Keratinocyte (primary cell): ENCODE data around the gene PABPN1. TPM values are rescaled to one million over a fixed set of nuclear protein-coding genes. Genes with fewer than 3 reads are reported as not detected.

Experiments used
- DNase-seq: peaks from one replicate; pipeline ENCODE4 v3.0.0-alpha.2; 2011; ENCODE audit warnings: low read depth, missing footprints, low spot score
- FAIRE-seq: peaks from 2 replicates; lab custom pipeline; 2011; peaks lifted over from hg19 to GRCh38; lab: Jason Lieb, UNC
- H2AFZ ChIP-seq: 2 replicates; pipeline ENCODE4 v1.6.0; 2012; ENCODE audit warnings: low read length, control low read depth, inconsistent platforms; ENCODE audit not compliant: control insufficient read depth
- H3K27ac ChIP-seq: 2 replicates; pipeline ENCODE4 v1.5.1; 2011; ENCODE audit warnings: low read length; ENCODE audit not compliant: control insufficient read depth, insufficient read depth
- H3K27me3 ChIP-seq: 3 replicates; pipeline ENCODE4 v1.6.0; 2011; ENCODE audit warnings: low read length; ENCODE audit not compliant: control insufficient read depth, insufficient read depth; ENCODE audit errors: extremely low read depth
- H3K36me3 ChIP-seq, 2 experiments: 2 replicates in 1 of 2; 3 replicates in 1 of 2; pipeline ENCODE4 v1.5.1; 2011; ENCODE audit warnings: low read length in 2 of 2, mild to moderate bottlenecking in 1 of 2; ENCODE audit not compliant: control insufficient read depth in 2 of 2, insufficient read depth in 2 of 2; ENCODE audit errors: extremely low read depth in 1 of 2
- H3K4me1 ChIP-seq: 3 replicates; pipeline ENCODE4 v1.5.1; 2011; ENCODE audit warnings: low read length; ENCODE audit not compliant: control insufficient read depth, insufficient read depth; ENCODE audit errors: extremely low read depth
- H3K4me2 ChIP-seq: 3 replicates; pipeline ENCODE4 v1.6.0; 2011; ENCODE audit warnings: low read depth, low read length; ENCODE audit not compliant: control insufficient read depth, insufficient read depth; ENCODE audit errors: extremely low read depth
- H3K4me3 ChIP-seq, 3 experiments: fragments of 200-600 bp in 1 of 3; sonication (generic) in 1 of 3; 2 replicates in 2 of 3; 3 replicates in 1 of 3; pipeline ENCODE4 v1.5.1; 2011 to 2016; ENCODE audit warnings: low read length in 3 of 3, mild to moderate bottlenecking in 3 of 3, control low read depth in 2 of 3, inconsistent platforms in 1 of 3, low read depth in 1 of 3, mixed read lengths in 1 of 3, mixed run types in 1 of 3, moderate library complexity in 1 of 3; ENCODE audit not compliant: control insufficient read depth in 2 of 3, insufficient read depth in 2 of 3; ENCODE audit errors: extremely low read depth in 1 of 3
- H3K79me2 ChIP-seq: 2 replicates; pipeline ENCODE4 v1.6.0; 2012; ENCODE audit warnings: low read length; ENCODE audit not compliant: control insufficient read depth, insufficient read depth
- H3K9ac ChIP-seq: 3 replicates; pipeline ENCODE4 v1.6.0; 2011; ENCODE audit warnings: low read length; ENCODE audit not compliant: control insufficient read depth, insufficient read depth; ENCODE audit errors: extremely low read depth
- H3K9me1 ChIP-seq: 3 replicates; pipeline ENCODE4 v1.6.0; 2011; ENCODE audit warnings: low read length; ENCODE audit not compliant: control insufficient read depth, insufficient read depth; ENCODE audit errors: extremely low read depth
- H3K9me3 ChIP-seq: 2 replicates; pipeline ENCODE4 v1.5.1; 2012; ENCODE audit warnings: low read depth, low read length; ENCODE audit not compliant: control insufficient read depth
- H4K20me1 ChIP-seq: 3 replicates; pipeline ENCODE4 v1.6.0; 2011; ENCODE audit warnings: low read length; ENCODE audit not compliant: control insufficient read depth, insufficient read depth; ENCODE audit errors: extremely low read depth
- EZH2 ChIP-seq: IDR thresholded peaks from one replicate; pipeline ENCODE4 v1.6.1; 2012; ENCODE audit warnings: inconsistent platforms, mild to moderate bottlenecking, low read length, moderate library complexity
- dilution Hi-C: fragments of 300-500 bp; cut with MboI; formaldehyde crosslinking; loops from one replicate; pipeline ENCODE4 v1.7.0; 2020; ENCODE audit warnings: low sequenced_read_pairs; ENCODE audit not compliant: extremely low pct_ligation_motif_present
- polyA plus RNA-seq, 5 experiments: library from polyadenylated mRNA; depleted of rRNA in 3 of 5; stranded (reverse) in 3 of 5; stranded (forward) in 1 of 5; unstranded in 1 of 5; fragments of >200 nt; gene quantifications; 1 replicate in 1 of 5; 2 replicates in 3 of 5; 3 replicates in 1 of 5; pipeline versions ENCODE4 v1.2.1 to v1.2.3, GENCODE V29; 2011 to 2012; ENCODE audit warnings: missing spikeins in 2 of 5, low read depth in 1 of 5, low replicate concordance in 1 of 5
- TF ChIP-seq, protein P1 (sequence below), 3 experiments: IDR thresholded peaks in 1 of 3; conservative IDR thresholded peaks in 1 of 3; optimal IDR thresholded peaks in 1 of 3; 2 replicates in 2 of 3; 3 replicates in 1 of 3; pipeline versions ENCODE3 to v1.5.1; 2011; ENCODE audit warnings: low read length in 3 of 3, mild to moderate bottlenecking in 3 of 3, moderate library complexity in 2 of 3, control low read depth in 1 of 3, inconsistent platforms in 1 of 3; ENCODE audit not compliant: insufficient read depth in 2 of 3; ENCODE audit errors: extremely low read depth in 1 of 3

The PABPN1 gene
- polyA plus RNA-seq, 1 donor (not counting 4 experiments of a cell fraction or from before 2014, with no cell fraction given): 185 TPM

- peak overlapping the region; percentile 37 for H2AFZ ChIP-seq
- DNase-seq (no peak), FAIRE-seq (no peak)
- peaks cover 22% of the 10 kb centered on the region for H3K4me1 ChIP-seq
- no peak overlapping the region for H3K4me3 ChIP-seq
- no peaks in the 10 kb centered on the region for H3K79me2 ChIP-seq
- H3K9ac ChIP-seq: no peak overlapping the region
- no peaks in the 10 kb centered on the region for H3K9me1 ChIP-seq
- no peaks in the 10 kb centered on the region for H3K27me3 ChIP-seq
- no peaks in the 10 kb centered on the region for H3K9me3 ChIP-seq
- H3K36me3 ChIP-seq: no peaks in the 10 kb centered on the region
- no peak overlapping the region for H3K4me2 ChIP-seq
- H3K27ac ChIP-seq: no peak overlapping the region
- no peaks in the 10 kb centered on the region for H4K20me1 ChIP-seq
- dilution Hi-C loops: no loop called here
- TF ChIP-seq, protein P1, sequence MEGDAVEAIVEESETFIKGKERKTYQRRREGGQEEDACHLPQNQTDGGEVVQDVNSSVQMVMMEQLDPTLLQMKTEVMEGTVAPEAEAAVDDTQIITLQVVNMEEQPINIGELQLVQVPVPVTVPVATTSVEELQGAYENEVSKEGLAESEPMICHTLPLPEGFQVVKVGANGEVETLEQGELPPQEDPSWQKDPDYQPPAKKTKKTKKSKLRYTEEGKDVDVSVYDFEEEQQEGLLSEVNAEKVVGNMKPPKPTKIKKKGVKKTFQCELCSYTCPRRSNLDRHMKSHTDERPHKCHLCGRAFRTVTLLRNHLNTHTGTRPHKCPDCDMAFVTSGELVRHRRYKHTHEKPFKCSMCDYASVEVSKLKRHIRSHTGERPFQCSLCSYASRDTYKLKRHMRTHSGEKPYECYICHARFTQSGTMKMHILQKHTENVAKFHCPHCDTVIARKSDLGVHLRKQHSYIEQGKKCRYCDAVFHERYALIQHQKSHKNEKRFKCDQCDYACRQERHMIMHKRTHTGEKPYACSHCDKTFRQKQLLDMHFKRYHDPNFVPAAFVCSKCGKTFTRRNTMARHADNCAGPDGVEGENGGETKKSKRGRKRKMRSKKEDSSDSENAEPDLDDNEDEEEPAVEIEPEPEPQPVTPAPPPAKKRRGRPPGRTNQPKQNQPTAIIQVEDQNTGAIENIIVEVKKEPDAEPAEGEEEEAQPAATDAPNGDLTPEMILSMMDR (optimal IDR thresholded peaks at IDR 0.05 in 1 of 3, IDR thresholded peaks at IDR 0.05 in 1 of 3, conservative IDR thresholded peaks at IDR 0.05 in 1 of 3; ENCODE audit: extremely low read depth in 1 of 3, insufficient read depth in 2 of 3, low read length in 3 of 3): peak; percentile 70 to 88 (median 86)
- TF ChIP-seq EZH2: no peak
Observed at GRCh38 chr14:23294734-23295561, 26.3 kb upstream of the PABPN1 start.

DNA sequence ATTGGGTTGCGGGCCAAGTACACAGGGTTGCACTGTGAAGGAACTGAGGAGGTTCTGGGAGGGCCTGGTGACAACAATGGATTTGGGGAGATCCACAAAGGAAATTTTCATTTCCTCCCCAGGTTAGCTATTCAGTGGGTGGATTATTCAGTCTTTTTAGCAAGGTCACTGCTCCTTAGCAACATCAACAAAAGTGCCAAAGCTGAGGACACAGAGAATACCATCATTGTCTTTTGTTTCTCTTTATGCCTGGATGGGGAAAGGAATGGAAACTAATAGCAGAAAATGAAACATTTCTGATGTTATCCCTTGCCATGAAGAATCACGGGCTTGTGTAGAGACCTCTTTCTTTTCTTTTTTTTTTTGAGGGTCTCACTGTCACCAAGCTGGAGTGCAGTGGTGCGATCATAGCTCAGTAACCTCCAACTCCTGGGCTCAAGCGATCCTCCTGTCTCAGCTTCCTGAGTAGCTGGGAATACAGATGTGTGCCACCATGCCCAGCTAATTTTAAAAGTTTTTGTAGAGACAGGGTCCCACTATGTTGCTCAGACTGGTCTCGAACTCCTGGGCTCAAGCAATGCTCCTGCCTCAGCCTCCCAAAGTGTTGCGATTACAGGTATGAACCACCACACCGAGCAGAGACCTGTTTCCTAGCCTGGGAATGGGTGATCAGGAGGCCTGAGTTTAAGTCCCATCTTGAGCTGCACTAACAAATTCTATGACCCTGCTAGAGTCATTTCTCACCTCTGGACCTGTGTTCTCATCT lies 25.1 kb upstream of the PABPN1 start:
- Histone ChIP-seq H3K9ac (no peak overlapping the region), H3K9me3 (no peaks in the 10 kb centered on the region), H3K36me3 (no peaks in the 10 kb centered on the region), H3K4me3 (no peak overlapping the region), H4K20me1 (no peaks in the 10 kb centered on the region), H3K4me2 (no peak overlapping the region), H3K4me1 (peaks cover 31% of the 10 kb centered on the region), H3K27me3 (no peaks in the 10 kb centered on the region), H3K9me1 (no peaks in the 10 kb centered on the region), H3K27ac (no peak overlapping the region), H2AFZ (no peak overlapping the region), H3K79me2 (no peaks in the 10 kb centered on the region)
- TF ChIP-seq, protein P1 (optimal IDR thresholded peaks at IDR 0.05 in 1 of 3, IDR thresholded peaks at IDR 0.05 in 1 of 3, conservative IDR thresholded peaks at IDR 0.05 in 1 of 3; ENCODE audit: extremely low read depth in 1 of 3, insufficient read depth in 2 of 3, low read length in 3 of 3): no peak
- no peak for TF ChIP-seq EZH2
- DNase-seq: no peak
- dilution Hi-C loops: no loop called here
- FAIRE-seq: no peak
